NCI-H510A (cell line): ENCODE data around the gene ZFP30.
A peak's percentile ranks its signal among the peaks of the same experiment; 100 is the strongest.
"Not testable (repeated sequence)": the region's sequence is repeated elsewhere in the genome, so short reads cannot be mapped to it uniquely, and the experiment has no call there.

Experiments
- DNase-seq: peaks from one replicate; lab custom pipeline; 2025; lab: John Stamatoyannopoulos, UW

The ZFP30 gene

DNA sequence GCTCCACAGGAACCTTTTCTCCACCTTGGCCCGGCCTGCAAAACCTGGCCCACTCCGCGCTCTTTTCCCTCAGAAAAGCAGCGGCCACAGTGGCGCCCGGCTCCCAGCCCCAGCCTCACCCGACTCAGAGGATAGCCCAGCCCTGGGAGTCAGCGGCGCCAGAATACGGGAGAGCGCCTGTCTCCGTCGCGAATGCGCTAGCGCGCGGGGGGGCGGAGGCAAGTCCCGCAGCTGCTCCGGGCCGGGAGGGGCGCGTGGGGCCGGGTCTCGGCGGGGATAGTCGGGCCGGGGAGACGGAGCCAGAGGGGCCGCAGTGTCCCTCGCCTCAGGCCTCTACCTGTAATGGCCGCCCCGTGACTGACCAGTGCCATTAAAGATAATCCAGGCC lies at the start of gene ZFP30:
TSS of gene ZFP30 (minus strand) at position 165 of the 388 bp plus-strand sequence. CDS start 7,643 bp downstream, outside the sequence.
- peak; percentile 88 for DNase-seq

DNA sequence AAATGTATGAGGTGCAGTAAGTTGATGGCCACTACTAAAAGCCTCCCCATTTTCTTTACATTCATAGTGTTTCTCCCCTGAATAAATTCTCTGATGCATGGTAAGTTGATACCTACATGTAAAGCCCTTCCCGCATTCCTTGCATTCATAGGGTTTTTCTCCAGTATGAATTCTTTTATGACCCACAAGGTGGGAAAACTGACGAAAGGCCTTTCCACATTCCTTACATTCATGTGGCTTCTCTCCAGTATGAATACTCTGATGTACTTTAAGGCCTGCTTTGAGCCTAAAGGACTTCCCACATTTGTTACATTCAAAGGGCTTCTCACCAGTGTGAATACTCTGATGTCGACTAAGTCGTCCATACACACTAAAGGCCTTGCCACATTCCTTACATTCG lies 43.8 kb upstream of the ZFP30 start:
- no peak for DNase-seq

DNA sequence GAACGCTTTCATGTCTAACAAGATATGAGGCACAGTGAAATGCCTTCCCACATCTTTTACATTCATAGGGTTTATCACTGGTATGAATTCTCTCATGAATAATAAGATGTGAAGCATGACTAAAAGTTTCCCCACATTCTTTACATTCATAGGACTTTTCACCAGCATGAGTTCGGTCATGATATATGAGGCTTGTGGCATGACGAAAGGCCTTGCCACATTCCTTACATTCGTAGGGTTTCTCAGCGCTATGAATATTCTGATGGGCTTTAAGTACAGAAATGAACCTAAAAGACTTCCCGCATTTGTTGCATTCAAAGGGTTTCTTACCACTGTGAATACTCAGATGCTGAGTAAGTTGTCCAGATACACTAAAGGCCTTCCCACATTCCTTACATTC lies 43.0 kb upstream of the ZFP30 start:
- DNase-seq = no peak

DNA sequence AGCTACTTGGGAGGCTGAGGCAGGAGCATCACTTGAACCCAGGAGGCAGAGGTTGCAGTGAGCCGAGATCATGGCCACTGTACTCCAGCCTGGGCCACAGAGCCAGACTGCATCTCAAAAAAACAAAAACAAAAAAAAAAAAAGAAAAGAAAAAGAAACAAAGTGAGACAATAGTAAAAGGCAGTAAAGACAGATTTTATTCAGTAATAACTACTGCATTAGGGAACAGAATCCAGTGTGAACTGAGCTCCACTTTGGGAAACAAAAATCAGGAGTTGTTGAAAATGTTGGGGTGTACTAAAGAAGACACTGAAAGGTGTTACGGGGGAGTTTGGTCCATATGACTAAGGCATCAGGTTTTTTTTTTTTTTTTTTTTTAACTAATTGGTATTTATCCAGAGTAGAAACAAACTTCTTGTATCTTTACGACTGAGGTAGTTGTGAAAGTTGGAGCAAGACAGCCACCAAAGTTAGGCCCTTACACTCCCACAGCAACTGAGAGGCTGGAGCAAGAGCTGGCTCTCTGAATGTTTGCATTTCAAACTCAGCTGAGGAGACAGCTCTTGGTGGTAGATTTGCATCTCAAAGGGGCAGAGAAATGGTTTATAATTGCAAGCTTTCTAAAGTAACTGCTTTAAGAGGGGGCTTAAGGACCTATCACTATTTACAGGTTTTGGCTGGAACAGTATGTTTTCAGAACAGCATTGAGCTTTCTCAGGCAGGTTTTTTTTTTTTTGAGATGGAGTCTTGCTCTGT lies 40.1 kb upstream of the ZFP30 start:
- no peak for DNase-seq

DNA sequence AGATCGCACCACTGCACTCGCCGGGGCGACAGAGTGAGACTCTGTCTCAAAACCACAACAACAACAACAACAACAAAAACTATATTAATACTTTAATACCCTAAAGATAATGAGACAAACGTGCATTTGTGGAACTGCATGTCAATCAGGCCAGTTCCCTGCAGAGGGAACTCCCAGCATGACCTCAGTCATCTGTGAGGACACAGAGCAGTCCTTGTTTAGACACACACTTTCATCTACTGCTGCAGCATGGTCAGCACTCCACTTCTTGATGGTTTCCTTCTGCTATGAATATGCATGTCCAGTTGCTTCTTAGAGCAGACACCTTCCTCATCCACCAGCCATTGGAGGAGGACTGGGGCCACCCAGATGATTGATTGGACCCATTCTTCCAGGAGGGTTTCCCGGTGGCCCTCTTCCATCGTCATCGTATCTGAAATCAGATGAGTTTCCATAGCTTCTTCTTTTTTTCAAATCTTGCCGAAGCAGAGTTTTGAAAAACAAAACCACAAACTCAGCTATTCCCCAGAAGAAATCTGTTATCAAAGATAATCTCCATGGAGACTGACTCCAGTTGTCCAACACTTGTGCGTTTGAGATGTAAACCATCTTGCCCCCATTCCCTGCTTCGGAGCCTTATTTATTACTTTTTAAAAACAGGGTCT lies 37.8 kb upstream of the ZFP30 start:
- no peak for DNase-seq

DNA sequence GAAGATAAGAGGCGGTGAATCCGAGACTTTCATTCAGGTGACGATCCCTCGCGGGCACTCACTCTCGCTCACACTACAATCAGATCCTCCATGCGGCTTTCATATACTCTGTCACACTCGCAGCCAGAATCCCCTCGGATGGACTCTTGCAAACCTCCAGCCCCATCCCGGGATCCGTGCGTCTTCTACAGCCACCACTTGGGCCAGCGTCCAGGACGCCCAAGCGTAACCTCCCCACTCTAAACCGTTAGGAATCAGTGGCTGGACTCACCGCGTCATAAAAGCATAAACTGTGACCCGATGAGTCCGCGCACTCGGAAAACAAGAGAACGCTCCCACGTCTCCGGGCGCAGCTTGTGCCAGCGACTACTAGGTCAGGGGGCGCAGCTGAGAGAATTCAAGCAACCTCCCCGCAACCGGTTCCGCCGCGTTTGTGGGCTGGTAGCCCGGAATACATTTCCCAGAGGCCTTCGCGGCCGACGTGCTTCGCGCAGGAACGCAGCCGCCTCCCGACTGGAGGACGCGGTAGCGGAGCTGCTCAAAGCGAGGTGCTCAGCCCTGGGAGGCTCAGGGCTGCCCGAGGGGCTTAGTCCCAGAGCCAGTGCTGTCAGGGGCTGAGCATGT lies 36.7 kb upstream of the ZFP30 start:
- DNase-seq = peak; percentile 52

DNA sequence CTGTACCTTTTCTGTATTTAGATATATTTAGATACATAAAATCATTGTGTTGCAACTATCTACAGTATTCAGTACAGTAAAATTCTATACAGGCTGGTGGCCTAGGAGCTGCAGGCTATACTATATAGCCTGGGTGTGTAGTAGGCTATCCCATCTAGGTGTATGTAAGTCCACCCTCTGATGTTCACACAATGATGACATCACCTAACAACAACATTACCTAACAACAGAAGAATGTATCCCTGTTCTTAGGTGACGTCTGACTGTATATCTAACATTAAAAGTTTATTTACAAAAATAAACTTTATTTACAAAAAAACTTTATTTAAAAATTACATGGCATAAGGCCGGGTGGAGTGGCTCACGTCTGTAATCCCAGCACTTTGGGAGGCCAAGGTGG lies 28.3 kb upstream of the ZFP30 start:
- no peak for DNase-seq

DNA sequence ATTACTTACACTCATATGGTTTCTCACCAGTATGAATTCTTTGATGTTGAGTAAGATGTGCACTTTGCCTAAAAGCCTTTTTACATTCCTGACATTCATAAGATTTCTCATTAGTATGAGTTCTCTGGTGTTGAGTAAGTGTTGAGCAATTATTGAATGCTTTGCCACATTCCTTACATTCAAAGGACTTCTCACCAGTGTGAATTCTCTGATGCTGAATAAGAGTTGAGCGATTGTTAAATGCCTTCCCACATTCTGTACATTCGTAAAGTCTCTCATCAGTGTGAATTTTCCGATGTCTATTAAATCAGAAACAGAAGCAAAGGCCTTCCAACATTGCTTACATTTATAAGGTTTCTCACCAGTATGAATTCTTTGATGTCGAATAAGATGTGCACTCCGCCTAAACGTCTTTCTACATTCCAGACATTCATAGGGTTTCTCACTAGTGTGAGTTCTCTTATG lies 14.2 kb upstream of the ZFP30 start:
- no peak for DNase-seq

DNA sequence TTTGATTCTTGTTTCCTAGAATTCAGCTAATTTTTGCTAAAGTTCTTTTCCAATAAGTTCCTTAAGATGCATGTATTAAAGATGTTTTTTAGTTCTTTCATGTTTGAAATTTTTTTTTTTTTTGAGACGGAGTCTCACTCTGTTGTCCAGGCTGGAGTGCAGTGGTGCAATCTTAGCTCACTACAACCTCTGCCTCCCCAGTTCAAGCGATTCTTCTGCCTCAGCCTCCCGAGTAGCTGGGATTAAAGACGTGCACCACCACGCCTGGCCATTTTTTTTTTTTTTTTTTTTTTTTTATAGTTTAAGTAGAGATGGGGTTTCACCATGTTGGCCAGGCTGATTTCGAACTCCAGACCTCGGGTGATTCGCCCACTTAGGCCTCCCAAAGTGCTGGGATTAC lies 1.9 kb upstream of the ZFP30 start:
- DNase-seq = not testable (repeated sequence)

DNA sequence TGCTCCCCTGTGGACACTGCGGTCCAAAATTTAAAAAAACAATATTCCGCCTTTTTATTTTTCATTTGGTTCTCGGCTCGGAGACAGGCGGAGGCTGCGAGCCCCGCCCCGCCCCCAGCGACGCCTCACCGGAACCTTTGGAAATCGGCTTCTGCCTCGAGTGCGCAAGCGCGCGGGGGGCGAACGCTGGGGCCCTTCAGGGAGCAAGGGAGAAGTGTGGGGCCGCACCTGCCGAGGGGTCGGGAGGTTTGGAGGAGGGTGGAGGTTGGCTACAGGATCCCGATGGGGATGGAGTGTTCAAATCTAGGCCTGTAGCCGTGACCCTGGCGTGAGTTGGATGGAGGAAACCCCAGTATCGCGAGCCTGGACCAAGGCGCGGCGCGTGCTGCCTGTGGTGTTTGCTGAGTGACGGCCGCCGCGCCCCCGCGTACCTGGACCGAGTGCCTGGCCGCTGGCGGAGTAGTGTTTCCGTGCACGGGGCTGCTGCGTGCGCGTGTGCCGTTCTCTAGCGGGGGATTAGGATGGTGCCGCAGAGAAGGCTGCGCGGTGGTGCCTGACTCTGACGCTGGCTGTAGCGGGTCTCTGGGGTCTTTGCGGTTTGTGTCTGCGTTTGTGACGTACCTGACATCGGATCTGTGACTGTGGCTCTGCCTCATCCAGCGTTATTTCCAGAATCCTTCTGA lies 565 bp upstream of the ZFP30 start:
- peak; percentile 75 for DNase-seq

DNA sequence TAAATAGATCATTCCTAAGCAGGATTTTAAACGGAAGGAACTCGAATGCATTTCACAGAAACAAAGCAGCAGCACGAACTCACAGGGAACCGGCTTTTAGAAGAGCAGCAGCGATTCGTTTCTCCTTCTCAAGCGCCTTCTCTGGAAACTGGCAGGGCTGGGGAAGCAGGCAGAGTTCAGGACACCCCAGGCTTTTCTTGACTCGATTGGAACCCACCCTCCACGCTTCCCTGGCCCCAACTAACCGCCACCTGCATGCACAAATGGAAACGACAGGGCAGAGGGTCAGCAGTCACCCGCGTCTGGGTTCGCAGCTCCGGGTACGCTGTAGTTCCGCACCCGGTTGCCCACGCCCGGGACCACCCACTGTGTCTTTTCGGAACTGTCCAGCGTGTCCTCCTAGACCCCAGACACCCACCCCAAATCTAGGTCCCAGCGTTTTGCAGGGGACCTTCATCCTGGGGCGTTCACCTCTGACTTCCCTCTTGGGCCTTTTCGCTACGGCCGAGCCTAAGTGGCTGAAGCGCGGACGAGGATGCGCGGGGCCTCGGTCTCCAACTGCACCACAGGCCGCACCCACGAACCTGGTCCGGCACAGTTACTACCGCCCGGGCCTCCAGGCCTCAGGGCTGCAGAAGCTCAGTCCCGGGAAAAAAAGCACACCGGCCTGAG lies 500 bp downstream of the ZFP30 start:
- peak; percentile 30 for DNase-seq

DNA sequence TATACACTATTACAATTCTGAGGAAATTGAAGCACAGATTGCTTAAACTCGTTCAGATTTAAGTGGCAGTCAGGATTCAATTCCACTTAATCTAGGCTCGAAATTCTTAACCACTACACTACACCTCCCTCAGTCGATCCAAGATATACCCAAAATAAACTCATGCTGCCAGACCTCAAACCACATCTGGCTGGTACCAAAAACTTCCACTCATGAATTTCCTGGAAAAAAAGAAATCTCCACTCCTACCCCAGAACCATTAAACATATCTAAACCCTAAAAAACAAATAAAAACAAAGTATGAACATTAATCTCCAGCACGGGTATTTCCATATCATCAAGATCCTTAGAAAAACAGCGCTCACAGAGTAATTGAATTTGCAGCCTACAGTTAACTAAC lies 1.1 kb downstream of the ZFP30 start:
- DNase-seq = no peak

DNA sequence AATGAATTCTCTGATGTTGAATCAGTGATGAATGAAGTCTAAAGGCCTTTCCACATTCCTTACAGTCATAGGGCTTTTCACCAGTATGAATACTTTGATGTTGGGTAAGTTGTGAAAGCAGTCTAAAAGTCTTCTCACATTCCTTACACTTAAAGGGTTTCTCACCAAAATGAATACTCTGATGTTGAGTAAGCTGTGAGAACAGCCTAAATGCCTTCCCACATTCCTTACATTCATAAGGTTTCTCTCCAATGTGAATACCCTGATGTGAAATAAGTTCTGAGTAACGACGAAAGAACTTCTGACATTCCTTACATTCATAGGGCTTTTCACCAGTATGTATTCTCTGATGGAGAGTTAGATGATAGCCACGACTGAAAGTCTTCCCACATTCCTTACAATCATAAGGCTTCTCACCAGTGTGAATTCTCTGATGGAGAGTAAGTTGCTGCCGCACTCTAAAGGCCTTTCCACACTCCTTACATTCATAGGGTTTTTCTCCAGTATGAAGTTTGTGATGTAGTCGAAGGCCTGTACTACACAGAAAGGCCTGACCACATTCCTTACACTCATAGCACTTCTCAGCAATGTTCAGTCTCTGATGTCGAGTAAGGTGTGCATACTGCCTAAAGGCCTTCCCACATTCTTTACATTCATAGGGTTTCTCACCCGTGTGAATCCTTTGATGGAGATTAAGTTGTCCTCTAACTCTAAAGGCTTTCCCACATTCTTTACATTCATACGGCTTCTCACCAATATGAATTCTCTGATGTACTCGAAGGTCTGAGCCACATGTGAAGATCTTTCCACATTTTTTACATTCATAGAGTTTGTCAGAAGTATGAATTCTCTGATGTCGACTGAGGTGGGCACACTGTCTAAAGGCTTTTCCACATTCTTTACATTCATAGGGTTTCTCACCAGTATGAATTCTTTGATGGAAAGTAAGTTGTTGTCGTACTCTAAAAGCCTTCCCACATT lies 19.9 kb downstream of the ZFP30 start:
- DNase-seq = no peak

DNA sequence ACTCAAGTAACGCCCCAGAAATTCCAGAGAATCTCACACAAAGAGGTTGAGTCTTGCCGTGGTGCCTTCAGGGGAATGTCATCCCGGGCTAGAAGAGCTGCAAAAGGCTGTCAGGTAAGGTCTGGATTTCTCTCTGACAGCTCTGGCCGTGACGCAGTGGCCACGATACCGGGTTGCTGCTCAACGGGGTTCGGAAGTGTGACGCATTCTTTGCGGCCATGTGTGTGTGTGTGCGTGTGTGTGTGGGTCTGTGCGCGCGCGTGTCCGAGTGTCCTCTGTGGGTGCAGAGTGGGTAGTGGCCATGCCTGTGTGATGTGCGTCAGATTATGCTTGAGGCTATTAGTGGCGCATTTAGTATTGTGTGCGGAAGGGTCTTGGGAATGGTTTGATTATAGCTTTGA lies 60.3 kb downstream of the ZFP30 start:
- DNase-seq = no peak

DNA sequence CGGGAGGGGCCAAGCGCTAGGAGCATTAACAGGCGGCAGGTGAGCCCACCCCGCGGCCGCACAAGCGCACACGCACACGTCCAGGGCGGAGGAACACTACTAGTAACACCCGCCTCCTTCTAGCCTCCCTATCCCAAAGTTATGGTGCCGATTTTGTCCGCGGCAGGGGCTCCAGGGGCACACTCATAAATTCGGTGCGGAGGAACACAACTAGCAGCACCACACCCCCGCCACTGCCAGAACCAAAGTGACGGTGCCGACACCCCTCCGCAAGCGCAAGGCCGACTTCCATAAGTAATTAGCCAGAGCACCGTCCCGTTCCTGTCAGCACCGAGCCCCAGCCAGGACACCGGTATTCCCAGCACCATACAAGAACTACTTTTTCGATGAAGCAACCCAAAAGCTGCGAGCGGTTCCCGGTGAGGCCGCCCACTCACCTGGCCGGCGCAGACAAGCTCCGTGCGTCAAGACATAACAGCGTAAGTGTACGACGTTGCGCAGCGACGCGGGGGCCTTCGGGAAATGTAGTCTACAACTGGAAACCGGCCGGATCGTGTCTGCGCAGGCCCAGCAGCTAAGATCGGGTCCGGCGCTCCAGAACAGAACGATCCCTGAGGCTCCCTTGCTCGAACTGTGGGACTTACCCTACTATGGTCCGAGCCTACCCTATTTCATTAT lies 60.8 kb downstream of the ZFP30 start, which contains the start of the genes ZNF540 and ZNF571:
TSS of gene ZNF540 (plus strand) at position 573 of the 678 bp plus-strand sequence. CDS start 3,572 bp downstream, outside the sequence.
TSS of gene ZNF571 (minus strand) at position 489 of the 678 bp plus-strand sequence. CDS start 8,116 bp downstream, outside the sequence.
- peak; percentile 93 for DNase-seq

DNA sequence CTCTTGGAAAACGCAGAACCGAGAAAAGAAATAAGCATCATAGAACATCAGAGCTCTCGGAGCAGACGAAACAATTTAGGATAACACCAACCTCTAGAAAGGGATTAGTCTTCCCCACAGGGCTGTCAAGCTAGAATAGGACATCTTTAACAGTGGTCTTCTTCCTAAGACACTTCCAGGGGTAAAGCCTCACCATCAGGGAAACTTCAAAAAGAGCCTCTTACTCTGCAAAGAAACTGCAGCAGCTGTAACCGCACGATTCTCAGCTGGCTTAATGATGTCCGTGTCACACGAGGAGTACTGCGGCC lies 61.3 kb downstream of the ZFP30 start:
- no peak for DNase-seq

DNA sequence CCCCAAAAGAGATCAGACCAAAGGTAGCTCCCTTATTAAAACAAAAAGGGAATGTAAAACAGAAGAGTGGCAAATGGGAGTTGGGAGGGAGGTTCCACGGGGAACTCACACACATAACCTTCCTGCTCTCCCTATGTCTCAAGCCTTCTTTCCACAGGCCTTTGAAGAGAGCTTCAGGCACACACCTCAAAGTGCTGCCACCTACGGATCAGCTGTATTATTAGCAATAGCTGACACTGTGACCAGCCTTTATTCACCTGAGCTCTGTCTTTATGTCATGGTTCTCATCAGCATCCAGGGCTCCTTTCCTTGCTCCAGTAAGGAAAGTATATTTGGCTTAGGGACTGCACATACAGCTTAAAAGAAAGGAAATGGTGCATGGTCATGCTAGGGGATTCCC lies 71.9 kb downstream of the ZFP30 start:
- no peak for DNase-seq

DNA sequence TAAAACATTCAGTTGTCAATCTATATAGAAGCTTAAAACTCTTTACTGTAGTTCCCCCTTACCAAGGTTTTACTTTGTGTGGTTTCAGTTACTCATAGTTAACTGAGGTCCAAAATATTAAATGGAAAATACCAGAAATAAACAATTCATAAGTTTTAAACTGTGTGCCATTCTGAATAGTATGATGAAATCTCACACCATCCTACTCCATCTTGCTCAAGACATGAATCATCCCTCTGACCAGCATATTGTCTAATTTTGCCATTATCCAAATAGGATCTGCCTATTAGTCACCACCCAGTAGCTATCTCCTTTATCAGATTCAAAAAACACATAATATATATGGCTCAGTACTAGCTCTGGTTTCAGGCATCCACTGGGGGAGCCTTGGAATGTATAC lies 83.1 kb downstream of the ZFP30 start:
- DNase-seq = no peak

DNA sequence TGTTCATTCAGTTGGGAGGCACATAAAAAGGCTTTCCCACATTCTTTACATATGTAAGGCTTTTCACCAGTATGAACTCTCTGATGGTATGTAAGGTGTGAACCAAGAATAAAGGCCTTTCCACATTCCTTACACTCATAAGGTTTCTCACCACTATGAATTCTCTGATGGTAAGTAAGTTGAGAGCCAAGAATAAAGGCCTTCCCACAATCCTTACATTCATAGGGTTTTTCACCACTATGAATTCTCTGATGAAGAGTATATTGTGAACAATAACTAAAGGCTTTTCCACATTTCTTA lies 89.9 kb downstream of the ZFP30 start:
- no peak for DNase-seq

DNA sequence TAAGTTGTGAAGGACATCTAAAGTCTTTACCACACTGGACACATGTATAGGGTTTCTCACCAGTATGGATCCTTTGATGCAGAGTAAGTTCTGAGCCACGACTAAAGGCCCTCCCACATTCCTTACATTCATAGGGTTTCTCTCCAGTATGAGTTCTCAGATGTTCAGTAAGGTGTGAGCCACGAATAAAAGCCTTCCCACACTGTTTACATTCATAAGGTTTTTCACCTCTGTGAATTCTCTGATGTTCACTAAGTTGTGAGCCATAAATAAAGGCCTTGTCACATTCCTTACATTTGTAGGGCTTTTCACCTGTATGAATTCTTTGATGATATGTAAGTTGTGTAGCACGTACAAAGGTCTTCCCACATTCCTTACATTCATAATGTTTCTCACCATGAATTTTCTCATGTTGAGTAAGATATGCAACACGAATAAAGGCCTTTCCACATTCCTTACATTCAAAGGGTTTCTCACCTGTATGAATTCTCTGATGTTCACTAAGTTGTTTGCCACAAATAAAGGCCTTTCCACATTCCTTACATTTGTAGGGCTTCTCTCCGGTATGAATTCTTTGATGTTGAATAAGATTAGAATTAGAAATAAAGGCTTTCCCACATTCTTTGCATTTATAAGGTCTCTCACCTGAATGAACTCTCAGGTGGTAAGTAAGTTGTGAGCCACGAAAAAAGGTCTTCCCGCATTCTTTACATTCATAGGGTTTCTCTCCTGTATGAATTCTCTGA lies 90.5 kb downstream of the ZFP30 start:
- DNase-seq = no peak
